Prostate gland (tissue), 2 donors: ENCODE results near the gene PDPK1. TPM values are rescaled to one million over a fixed set of nuclear protein-coding genes. Genes with fewer than 3 reads are reported as not detected.

ENCODE experiments used
- DNase-seq: peaks from one replicate; pipeline ENCODE4 v3.0.0-alpha.2; 2019; ENCODE audit warnings: low spot score
- H3K27ac ChIP-seq, 2 donors: fragments of 200-600 bp; sonication (generic); 2 replicates each; pipeline ENCODE4 v1.5.1; 2017 to 2019
- H3K27me3 ChIP-seq: fragments of 200-600 bp; sonication (generic); replicated peaks from 2 replicates; pipeline ENCODE4 v1.5.1; 2019; ENCODE audit not compliant: insufficient read depth
- H3K36me3 ChIP-seq, 2 donors: fragments of 200-600 bp; sonication (generic); 1 replicate in 1 of 2; 2 replicates in 1 of 2; pipeline versions ENCODE4 v1.5.1 to v1.8.1; 2017 to 2019
- H3K4me1 ChIP-seq: fragments of 200-600 bp; sonication (generic); replicated peaks from 2 replicates; pipeline ENCODE4 v1.5.1; 2019
- H3K4me3 ChIP-seq, 2 donors: fragments of 200-600 bp; sonication (generic); 2 replicates each; pipeline ENCODE4 v1.5.1; 2017 to 2019
- H3K9me3 ChIP-seq: fragments of 200-600 bp; sonication (generic); 2 replicates; pipeline ENCODE4 v1.5.1; 2017
- CTCF ChIP-seq, 4 experiments: fragments of 200-600 bp in 2 of 4; fragments of 450-650 bp in 2 of 4; sonication (generic) in 2 of 4; IDR thresholded peaks; 1 replicate in 3 of 4; 2 replicates in 1 of 4; pipeline ENCODE4 v1.5.1; 2016 to 2019; ENCODE audit warnings: antibody characterized with exemption in 4 of 4, mild to moderate bottlenecking in 2 of 4, moderate library complexity in 2 of 4
- POLR2A ChIP-seq: fragments of 450-650 bp; IDR thresholded peaks from one replicate; pipeline ENCODE4 v1.6.1; 2016; ENCODE audit warnings: antibody characterized with exemption, mild to moderate bottlenecking
- POLR2AphosphoS5 ChIP-seq: sonication (generic); formaldehyde crosslinking; IDR thresholded peaks from one replicate; pipeline ENCODE4 v1.6.1; 2017; ENCODE audit warnings: antibody characterized with exemption
- WGBS: methylation state at CpG from one replicate; pipeline ENCODE4 v1.1.5; 2018; 5-methylcytosine and 5-hydroxymethylcytosine counted together
- intact Hi-C: fragments of 100-400 bp; cut with DNase I; formaldehyde crosslinking; loops from one replicate; pipeline ENCODE4 v1.14.2; 2022
- total RNA-seq, 2 donors: library from RNA; depleted of rRNA; stranded (reverse); fragments of >200 nt; gene quantifications; one replicate each; pipeline ENCODE4 v1.1.0, GENCODE V29; 2016

The PDPK1 gene
- total RNA-seq, 2 donors from 2014 or later = 33.1 to 73.2 TPM

GRCh38 chr16:2500430-2500917 is 37.3 kb upstream of the PDPK1 start:
- Histone ChIP-seq H3K27me3 (no peaks in the 10 kb centered on the region), H3K9me3 (no peaks in the 10 kb centered on the region), H3K4me1 (peaks cover 13% of the 10 kb centered on the region), H3K4me3 (no peak overlapping the region), H3K27ac (no peak overlapping the region), H3K36me3 (no peaks in the 10 kb centered on the region)
- WGBS = 80% methylated on average over 19 of the region's 20 CpGs
- no peak for DNase-seq
- intact Hi-C loops = loop anchor here (2.0 to 5.0 kb wide), 2 partner anchors 160 to 233 kb away; partner anchors contain the start of genes ABCA3 and RNPS1
- TF ChIP-seq POLR2AphosphoS5 (no peak), CTCF (IDR thresholded peaks at IDR 0.05) (no peak), POLR2A (no peak)

GRCh38 chr16:2500918-2501750 is 36.7 kb upstream of the PDPK1 start:
- Histone ChIP-seq H3K27ac (peak overlapping the region; percentile 7 to 11), H3K27me3 (no peaks in the 10 kb centered on the region), H3K4me1 (peaks cover 13% of the 10 kb centered on the region), H3K9me3 (no peaks in the 10 kb centered on the region), H3K36me3 (no peaks in the 10 kb centered on the region), H3K4me3 (no peak overlapping the region)
- peak; percentile 57 for TF ChIP-seq POLR2AphosphoS5
- peak; percentile 94 to 98 (median 98) for TF ChIP-seq CTCF (IDR thresholded peaks at IDR 0.05)
- TF ChIP-seq POLR2A = no peak
- intact Hi-C loops = loop anchor here (2.0 to 5.0 kb wide), 2 partner anchors 160 to 234 kb away; partner anchors contain the start of genes ABCA3 and RNPS1
- DNase-seq = peak; percentile 75
- WGBS = 33% methylated on average over 23 of the region's 23 CpGs

- DNase-seq = no peak
- H3K36me3 ChIP-seq = no peaks in the 10 kb centered on the region
- no peaks in the 10 kb centered on the region for H3K27me3 ChIP-seq
- H3K4me1 ChIP-seq = peaks cover 13% of the 10 kb centered on the region
- no peak overlapping the region for H3K27ac ChIP-seq
- intact Hi-C loops = loop anchor here (2.0 to 5.0 kb wide), 2 partner anchors 161 to 235 kb away; partner anchors contain the start of genes ABCA3 and RNPS1
- no peak overlapping the region for H3K4me3 ChIP-seq
- WGBS = 75% methylated on average over 17 of the region's 18 CpGs
- no peaks in the 10 kb centered on the region for H3K9me3 ChIP-seq
- TF ChIP-seq CTCF (IDR thresholded peaks at IDR 0.05) (no peak), POLR2AphosphoS5 (no peak), POLR2A (no peak)
Observed at GRCh38 chr16:2501946-2502895, 35.6 kb upstream of the PDPK1 start.

- WGBS = 90% methylated on average over 14 of the region's 14 CpGs
- no peak for TF ChIP-seq POLR2AphosphoS5
- no peak for TF ChIP-seq POLR2A
- TF ChIP-seq CTCF (IDR thresholded peaks at IDR 0.05) = no peak
- Histone ChIP-seq H3K27ac (no peak overlapping the region), H3K4me3 (no peak overlapping the region), H3K9me3 (no peaks in the 10 kb centered on the region), H3K27me3 (no peaks in the 10 kb centered on the region), H3K4me1 (peaks cover 5% of the 10 kb centered on the region), H3K36me3 (no peaks in the 10 kb centered on the region)
- intact Hi-C loops = no loop called here
- DNase-seq = no peak
Observed at GRCh38 chr16:2505695-2506094, 32.1 kb upstream of the PDPK1 start.
